Lower lobe of right lung (tissue), 2 donors: ENCODE results near the gene AUTS2. TPM values are rescaled to one million over a fixed set of nuclear protein-coding genes. Genes with fewer than 3 reads are reported as not detected.

Experiments used
- ATAC-seq, 2 donors: fragments of 200-7000 bp; cut with Tn5 transposase; one replicate each; pipeline ENCODE4 v1.9.1; 2020 to 2022; ENCODE audit warnings: mild to moderate bottlenecking in 2 of 2, moderate library complexity in 2 of 2
- DNase-seq: peaks from one replicate; pipeline ENCODE4 v3.0.0-alpha.2; 2020
- H3K27ac ChIP-seq: fragments of 200-600 bp; one replicate; pipeline ENCODE4 v1.8.0; 2022
- H3K27me3 ChIP-seq: fragments of 200-600 bp; one replicate; pipeline ENCODE4 v1.8.0; 2022; ENCODE audit warnings: low read depth
- H3K36me3 ChIP-seq: fragments of 200-600 bp; one replicate; pipeline ENCODE4 v1.8.0; 2022; ENCODE audit warnings: mild to moderate bottlenecking
- H3K4me1 ChIP-seq: fragments of 200-600 bp; one replicate; pipeline ENCODE4 v1.8.0; 2022
- H3K4me3 ChIP-seq: fragments of 200-600 bp; one replicate; pipeline ENCODE4 v1.8.0; 2022; ENCODE audit warnings: mild to moderate bottlenecking
- H3K9me3 ChIP-seq: fragments of 200-600 bp; one replicate; pipeline ENCODE4 v1.8.0; 2022
- CTCF ChIP-seq: fragments of 200-600 bp; IDR thresholded peaks from one replicate; pipeline ENCODE4 v1.8.0; 2022; ENCODE audit warnings: antibody characterized with exemption, mild to moderate bottlenecking
- intact Hi-C: fragments of 100-400 bp; cut with DNase I; formaldehyde crosslinking; loops from one replicate; pipeline ENCODE4 v1.11.0; 2022
- total RNA-seq: library from RNA; stranded (reverse); fragmentation: NEBNext Ultra II Directional; extraction: Animal tissue kit (Norgen Biotek cat#: 25700); gene quantifications from one replicate; pipeline ENCODE4 v1.2.1, GENCODE V29; 2021
- donor health status: DM: no; HTN: yes; CAD: no; lungs with severe emphysema.

AUTS2 gene
- total RNA-seq, 1 donor from 2014 or later, result 45.7 TPM

- DNase-seq (no peak), ATAC-seq (no peak)
- Histone ChIP-seq H3K36me3 (no peaks in the 10 kb centered on the region), H3K4me1 (no peaks in the 10 kb centered on the region), H3K4me3 (no peak overlapping the region), H3K9me3 (no peaks in the 10 kb centered on the region), H3K27ac (no peak overlapping the region), H3K27me3 (no peaks in the 10 kb centered on the region)
- intact Hi-C loops, result no loop called here
- TF ChIP-seq CTCF, result no peak
Observed at GRCh38 chr7:70673778-70674570, 1075.7 kb downstream of the AUTS2 start.

- no peak overlapping the region for H3K4me3 ChIP-seq
- H3K9me3 ChIP-seq, result no peaks in the 10 kb centered on the region
- no peaks in the 10 kb centered on the region for H3K27me3 ChIP-seq
- no peaks in the 10 kb centered on the region for H3K4me1 ChIP-seq
- no peak for ATAC-seq
- DNase-seq, result no peak
- H3K36me3 ChIP-seq, result no peaks in the 10 kb centered on the region
- no peak overlapping the region for H3K27ac ChIP-seq
- no peak for TF ChIP-seq CTCF
- intact Hi-C loops, result no loop called here
Observed at GRCh38 chr7:70674571-70675010, 1076.3 kb downstream of the AUTS2 start.

GRCh38 chr7:70676243-70676642, 1078.0 kb downstream of the AUTS2 start:
- Histone ChIP-seq H3K4me1 (no peaks in the 10 kb centered on the region), H3K4me3 (no peak overlapping the region), H3K36me3 (no peaks in the 10 kb centered on the region), H3K27ac (no peak overlapping the region), H3K9me3 (no peaks in the 10 kb centered on the region), H3K27me3 (no peaks in the 10 kb centered on the region)
- intact Hi-C loops, result no loop called here
- DNase-seq (no peak), ATAC-seq (no peak)
- no peak for TF ChIP-seq CTCF

- H3K27me3 ChIP-seq, result no peaks in the 10 kb centered on the region
- no peak overlapping the region for H3K27ac ChIP-seq
- no peaks in the 10 kb centered on the region for H3K4me1 ChIP-seq
- intact Hi-C loops, result no loop called here
- TF ChIP-seq CTCF, result no peak
- no peaks in the 10 kb centered on the region for H3K9me3 ChIP-seq
- ATAC-seq, result no peak
- H3K36me3 ChIP-seq, result no peaks in the 10 kb centered on the region
- H3K4me3 ChIP-seq, result no peak overlapping the region
- DNase-seq, result no peak
Observed at GRCh38 chr7:70678621-70679251, 1080.5 kb downstream of the AUTS2 start.

- H3K27ac ChIP-seq, result no peak overlapping the region
- intact Hi-C loops, result no loop called here
- DNase-seq, result no peak
Observed at GRCh38 chr7:70679661-70680060, 1081.4 kb downstream of the AUTS2 start.

More at GRCh38 chr7:70679661-70680060, 1081.4 kb downstream of the AUTS2 start:
- no peak for ATAC-seq
- Histone ChIP-seq H3K36me3 (no peaks in the 10 kb centered on the region), H3K27me3 (no peaks in the 10 kb centered on the region), H3K9me3 (no peaks in the 10 kb centered on the region), H3K4me3 (no peak overlapping the region), H3K4me1 (no peaks in the 10 kb centered on the region)
- no peak for TF ChIP-seq CTCF
